ENCODE data around the gene SPNS3. TPM values are rescaled to one million over a fixed set of nuclear protein-coding genes. Genes with fewer than 3 reads are reported as not detected.

The SPNS3 gene
- total and polyA plus RNA-seq, 2 experiments from 2014 or later = not detected

- Histone ChIP-seq H3K9me3 (ENCODE audit: low read depth) (no peaks in the 10 kb centered on the region), H3K27me3 (peaks cover 19% of the 10 kb centered on the region), H3K27ac (no peak overlapping the region), H3K36me3 (no peaks in the 10 kb centered on the region), H3K4me3 (no peak overlapping the region), H3K4me1 (ENCODE audit: low read depth) (no peaks in the 10 kb centered on the region)
- no peak for TF ChIP-seq CTCF (IDR thresholded peaks at IDR 0.05; ENCODE audit: low read depth, low read length)
- DNase-seq (ENCODE audit: low read depth in 1 of 2, low spot score in 1 of 2) = peak; percentile 48 to 86
Observed at GRCh38 chr17:4492721-4493561, 59.2 kb downstream of the SPNS3 start.

GRCh38 chr17:4497101-4497824 is 63.5 kb downstream of the SPNS3 start:
- H3K27ac ChIP-seq = no peak overlapping the region
- no peak overlapping the region for H3K4me3 ChIP-seq
- H3K36me3 ChIP-seq = no peaks in the 10 kb centered on the region
- no peak for TF ChIP-seq CTCF (IDR thresholded peaks at IDR 0.05; ENCODE audit: low read depth, low read length)
- no peak for DNase-seq (ENCODE audit: low read depth in 1 of 2, low spot score in 1 of 2)
- peaks cover 59% of the 10 kb centered on the region for H3K27me3 ChIP-seq
- H3K9me3 ChIP-seq (ENCODE audit: low read depth) = no peaks in the 10 kb centered on the region
- H3K4me1 ChIP-seq (ENCODE audit: low read depth) = no peaks in the 10 kb centered on the region

- no peaks in the 10 kb centered on the region for H3K4me1 ChIP-seq (ENCODE audit: low read depth)
- H3K36me3 ChIP-seq = no peaks in the 10 kb centered on the region
- H3K9me3 ChIP-seq (ENCODE audit: low read depth) = no peaks in the 10 kb centered on the region
- H3K27me3 ChIP-seq = peaks cover 69% of the 10 kb centered on the region
- no peak within 1 kb of the TSS for H3K27ac ChIP-seq
- no peak for TF ChIP-seq CTCF (IDR thresholded peaks at IDR 0.05; ENCODE audit: low read depth, low read length)
- DNase-seq (ENCODE audit: low read depth in 1 of 2, low spot score in 1 of 2) = peak; percentile 53 to 84
- H3K4me3 ChIP-seq = peak within 1 kb of the TSS; percentile 38
Observed at GRCh38 chr17:4498461-4499397, 65.0 kb downstream of the SPNS3 start, which contains the start of gene SPNS2. Gene SPNS2 (plus strand): TSS chr17:4498881. CDS start chr17:4499048, 167 bp downstream.

- no peak for TF ChIP-seq CTCF (IDR thresholded peaks at IDR 0.05; ENCODE audit: low read depth, low read length)
- DNase-seq (ENCODE audit: low read depth in 1 of 2, low spot score in 1 of 2) = no peak
- no peaks in the 10 kb centered on the region for H3K36me3 ChIP-seq
- H3K27ac ChIP-seq = no peak overlapping the region
- H3K27me3 ChIP-seq = peaks cover 69% of the 10 kb centered on the region
- H3K9me3 ChIP-seq (ENCODE audit: low read depth) = no peaks in the 10 kb centered on the region
- no peaks in the 10 kb centered on the region for H3K4me1 ChIP-seq (ENCODE audit: low read depth)
- peak overlapping the region; percentile 13 for H3K4me3 ChIP-seq
Observed at GRCh38 chr17:4499431-4500190, 65.9 kb downstream of the SPNS3 start.

Measured in cardiac muscle cell (in vitro differentiated cells and primary cell).